Measurements from ENCODE around the gene TCF7L2. TPM values are rescaled to one million over a fixed set of nuclear protein-coding genes. Genes with fewer than 3 reads are reported as not detected.

Gene TCF7L2
- total RNA-seq, 2 experiments from 2014 or later: 1.3 to 8.5 TPM

DNA sequence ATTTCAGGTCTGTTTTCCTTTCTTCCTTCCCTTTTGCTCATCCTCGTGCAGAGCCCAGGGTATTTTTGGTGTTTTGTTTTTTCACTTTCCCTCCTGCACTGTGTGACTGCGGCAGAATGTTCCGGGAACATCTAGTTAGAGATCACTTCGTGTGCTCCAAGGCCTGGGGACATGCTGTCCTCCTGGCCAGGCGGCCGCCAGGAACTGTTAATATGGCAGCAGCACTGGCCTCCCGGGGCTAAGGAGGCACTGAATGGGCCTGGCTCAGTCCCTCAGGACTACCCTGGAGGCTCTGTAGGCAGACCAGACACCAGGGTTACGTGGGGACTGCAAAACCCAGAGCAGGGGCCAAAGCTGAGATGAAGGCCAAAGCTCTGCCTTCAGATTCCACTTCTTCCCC, 43.1 kb upstream of the TCF7L2 start:
- Histone ChIP-seq H3K27ac (ENCODE audit: low read depth, low read length, poor library complexity, severe bottlenecking) (no peak overlapping the region), H3K4me2 (ENCODE audit: low read length) (no peak overlapping the region), H3K4me3 (ENCODE audit: low read depth, low read length, poor library complexity, severe bottlenecking) (no peak overlapping the region), H3K9me3 (ENCODE audit: low read length) (no peaks in the 10 kb centered on the region), H2AFZ (ENCODE audit: low read length) (no peak overlapping the region), H4K20me1 (ENCODE audit: insufficient read depth, low read length) (no peaks in the 10 kb centered on the region), H3K79me2 (ENCODE audit: insufficient read depth, low read depth, low read length) (no peaks in the 10 kb centered on the region), H3K4me1 (ENCODE audit: insufficient read depth, low read length, poor library complexity, severe bottlenecking) (no peaks in the 10 kb centered on the region), H3K36me3 (ENCODE audit: insufficient read depth, low read length) (no peaks in the 10 kb centered on the region), H3K9me2 (ENCODE audit: insufficient read depth, low read length) (no peaks in the 10 kb centered on the region)
- TF ChIP-seq, protein P1, sequence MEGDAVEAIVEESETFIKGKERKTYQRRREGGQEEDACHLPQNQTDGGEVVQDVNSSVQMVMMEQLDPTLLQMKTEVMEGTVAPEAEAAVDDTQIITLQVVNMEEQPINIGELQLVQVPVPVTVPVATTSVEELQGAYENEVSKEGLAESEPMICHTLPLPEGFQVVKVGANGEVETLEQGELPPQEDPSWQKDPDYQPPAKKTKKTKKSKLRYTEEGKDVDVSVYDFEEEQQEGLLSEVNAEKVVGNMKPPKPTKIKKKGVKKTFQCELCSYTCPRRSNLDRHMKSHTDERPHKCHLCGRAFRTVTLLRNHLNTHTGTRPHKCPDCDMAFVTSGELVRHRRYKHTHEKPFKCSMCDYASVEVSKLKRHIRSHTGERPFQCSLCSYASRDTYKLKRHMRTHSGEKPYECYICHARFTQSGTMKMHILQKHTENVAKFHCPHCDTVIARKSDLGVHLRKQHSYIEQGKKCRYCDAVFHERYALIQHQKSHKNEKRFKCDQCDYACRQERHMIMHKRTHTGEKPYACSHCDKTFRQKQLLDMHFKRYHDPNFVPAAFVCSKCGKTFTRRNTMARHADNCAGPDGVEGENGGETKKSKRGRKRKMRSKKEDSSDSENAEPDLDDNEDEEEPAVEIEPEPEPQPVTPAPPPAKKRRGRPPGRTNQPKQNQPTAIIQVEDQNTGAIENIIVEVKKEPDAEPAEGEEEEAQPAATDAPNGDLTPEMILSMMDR (conservative IDR thresholded peaks at IDR 0.05; ENCODE audit: low read length): no peak
- no peak for TF ChIP-seq EZH2phosphoT487 (IDR thresholded peaks at IDR 0.05; ENCODE audit: borderline replicate concordance, low read depth, low read length)
- intact Hi-C loops (cut with micrococcal nuclease; ENCODE audit: unreplicated experiment): no loop called here
- no peak for DNase-seq (ENCODE audit: low spot score)
- ChIA-PET POLR2A (no interaction called here), CTCF (ENCODE audit: unreplicated experiment) (no interaction called here)
- BruUV-seq (replicated peaks): no TSS peak

DNA sequence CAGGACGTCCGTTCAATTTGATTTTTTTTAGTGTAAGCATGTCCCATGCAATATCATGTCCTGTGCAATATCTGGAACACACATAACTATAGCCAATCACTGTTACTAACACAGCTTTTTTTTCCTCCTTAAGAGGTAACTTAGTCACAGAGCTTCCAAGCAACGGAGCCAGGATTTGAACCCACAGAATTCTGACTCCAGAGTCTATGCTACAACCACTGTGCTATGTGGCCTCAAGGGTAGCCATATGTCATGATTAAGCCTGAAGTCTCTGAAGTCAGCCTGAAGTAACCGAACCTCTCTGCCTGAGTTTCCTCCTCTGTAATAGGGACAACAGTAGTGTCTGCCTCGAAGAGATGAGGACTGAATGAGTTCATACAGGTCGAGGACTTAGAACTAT, 42.2 kb upstream of the TCF7L2 start:
- BruUV-seq (replicated peaks): no TSS peak
- CTCF ChIA-PET (ENCODE audit: unreplicated experiment): no interaction called here
- H3K9me3 ChIP-seq (ENCODE audit: low read length): no peaks in the 10 kb centered on the region

DNA sequence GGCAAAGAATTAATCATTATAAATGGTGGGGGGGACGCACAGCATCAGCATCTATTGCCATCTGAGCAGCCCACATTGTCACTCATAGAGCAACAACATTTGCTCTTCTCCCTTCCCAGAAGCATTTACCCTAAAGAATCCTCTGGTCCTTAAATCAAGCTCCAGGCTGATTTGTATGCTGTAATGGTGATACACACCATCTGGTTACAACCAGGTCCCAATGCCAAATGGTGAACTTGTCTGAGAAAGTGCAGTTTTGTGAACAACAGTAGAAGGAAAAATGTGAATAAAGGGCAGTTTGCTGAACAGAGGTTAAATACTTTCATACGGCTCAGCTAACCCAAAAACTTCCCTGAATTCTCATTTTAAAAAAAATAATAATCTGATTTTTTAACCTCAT, 38.8 kb upstream of the TCF7L2 start:
- TF ChIP-seq EZH2phosphoT487 (IDR thresholded peaks at IDR 0.05; ENCODE audit: borderline replicate concordance, low read depth, low read length): no peak
- TF ChIP-seq, protein P1 (conservative IDR thresholded peaks at IDR 0.05; ENCODE audit: low read length): no peak
- DNase-seq (ENCODE audit: low spot score): no peak
- H3K27ac ChIP-seq (ENCODE audit: low read depth, low read length, poor library complexity, severe bottlenecking): no peak overlapping the region
- H3K4me1 ChIP-seq (ENCODE audit: insufficient read depth, low read length, poor library complexity, severe bottlenecking): no peaks in the 10 kb centered on the region
- H3K79me2 ChIP-seq (ENCODE audit: insufficient read depth, low read depth, low read length): no peaks in the 10 kb centered on the region
- no peak overlapping the region for H2AFZ ChIP-seq (ENCODE audit: low read length)
- no peak overlapping the region for H3K4me3 ChIP-seq (ENCODE audit: low read depth, low read length, poor library complexity, severe bottlenecking)
- no TSS peak for BruUV-seq (replicated peaks)
- H3K9me3 ChIP-seq (ENCODE audit: low read length): no peaks in the 10 kb centered on the region
- H3K9me2 ChIP-seq (ENCODE audit: insufficient read depth, low read length): no peaks in the 10 kb centered on the region
- CTCF ChIA-PET (ENCODE audit: unreplicated experiment): no interaction called here
- no peaks in the 10 kb centered on the region for H3K36me3 ChIP-seq (ENCODE audit: insufficient read depth, low read length)
- intact Hi-C loops (cut with micrococcal nuclease; ENCODE audit: unreplicated experiment): no loop called here
- no peak overlapping the region for H3K4me2 ChIP-seq (ENCODE audit: low read length)
- no peaks in the 10 kb centered on the region for H4K20me1 ChIP-seq (ENCODE audit: insufficient read depth, low read length)
- POLR2A ChIA-PET: no interaction called here

More for the DNA sequence above, 42.2 kb upstream of the TCF7L2 start:
- no peak overlapping the region for H3K4me3 ChIP-seq (ENCODE audit: low read depth, low read length, poor library complexity, severe bottlenecking)
- H3K27ac ChIP-seq (ENCODE audit: low read depth, low read length, poor library complexity, severe bottlenecking): no peak overlapping the region
- H3K9me2 ChIP-seq (ENCODE audit: insufficient read depth, low read length): no peaks in the 10 kb centered on the region
- H2AFZ ChIP-seq (ENCODE audit: low read length): no peak overlapping the region
- intact Hi-C loops (cut with micrococcal nuclease; ENCODE audit: unreplicated experiment): no loop called here
- H3K4me2 ChIP-seq (ENCODE audit: low read length): no peak overlapping the region
- H3K4me1 ChIP-seq (ENCODE audit: insufficient read depth, low read length, poor library complexity, severe bottlenecking): no peaks in the 10 kb centered on the region
- no peak for DNase-seq (ENCODE audit: low spot score)
- H4K20me1 ChIP-seq (ENCODE audit: insufficient read depth, low read length): no peaks in the 10 kb centered on the region
- no peak for TF ChIP-seq EZH2phosphoT487 (IDR thresholded peaks at IDR 0.05; ENCODE audit: borderline replicate concordance, low read depth, low read length)
- TF ChIP-seq, protein P1 (conservative IDR thresholded peaks at IDR 0.05; ENCODE audit: low read length): no peak
- no peaks in the 10 kb centered on the region for H3K79me2 ChIP-seq (ENCODE audit: insufficient read depth, low read depth, low read length)
- H3K36me3 ChIP-seq (ENCODE audit: insufficient read depth, low read length): no peaks in the 10 kb centered on the region
- POLR2A ChIA-PET: no interaction called here
